WTC11 (cell line): ENCODE results near the gene LDLRAD4. TPM values are rescaled to one million over a fixed set of nuclear protein-coding genes. Genes with fewer than 3 reads are reported as not detected.

Experiments used
- ATAC-seq: fragments of 200-7000 bp; cut with Tn5 transposase; 2 replicates; pipeline ENCODE4 v1.10.0; 2021; ENCODE audit warnings: mild to moderate bottlenecking, moderate library complexity
- CTCF ChIA-PET: fragments of 300-600 bp; sonication (Branson Sonifier 250); formaldehyde crosslinking; loops from one replicate; lab custom pipeline; 2021; ENCODE audit warnings: antibody characterized with exemption; lab: Charles Lee
- POLR2A ChIA-PET: fragments of 350-600 bp; sonication (Branson Sonifier 250); formaldehyde crosslinking; loops from one replicate; lab custom pipeline; 2021; ENCODE audit warnings: antibody characterized with exemption; lab: Charles Lee
- DNase-seq: peaks from one replicate; pipeline ENCODE4 v3.0.0; 2021; ENCODE audit warnings: low spot score
- H3K27ac Mint-ChIP-seq: 2 replicates; pipeline ENCODE4 v1.8.0; 2021; ENCODE audit warnings: mixed read lengths
- H3K27me3 Mint-ChIP-seq: 2 replicates; pipeline ENCODE4 v1.8.0; 2021; ENCODE audit warnings: low read depth, mild to moderate bottlenecking, moderate library complexity, mixed read lengths
- H3K36me3 Mint-ChIP-seq: 2 replicates; pipeline ENCODE4 v1.8.0; 2021; ENCODE audit warnings: mixed read lengths
- H3K4me1 Mint-ChIP-seq: 2 replicates; pipeline ENCODE4 v1.8.0; 2022; ENCODE audit warnings: mixed read lengths
- H3K4me3 Mint-ChIP-seq: 2 replicates; pipeline ENCODE4 v1.8.0; 2021; ENCODE audit warnings: mild to moderate bottlenecking, moderate library complexity, mixed read lengths
- H3K9me3 Mint-ChIP-seq: 2 replicates; pipeline ENCODE4 v1.8.0; 2021; ENCODE audit warnings: mixed read lengths
- ATF1 ChIP-seq: sonication (generic); formaldehyde crosslinking; IDR thresholded peaks from 2 replicates; pipeline ENCODE4 v1.8.1; 2023; ENCODE audit warnings: mild to moderate bottlenecking, moderate library complexity, missing genetic modification reagents
- EMX1 ChIP-seq: fragments of 250-450 bp; sonication (Bioruptor Pico); IDR thresholded peaks from 2 replicates; pipeline ENCODE4 v1.8.0; 2021; ENCODE audit warnings: mild to moderate bottlenecking
- FOXK1 ChIP-seq: sonication (generic); formaldehyde crosslinking; IDR thresholded peaks from 2 replicates; pipeline ENCODE4 v1.8.0; 2022; ENCODE audit warnings: mild to moderate bottlenecking, moderate library complexity, missing genetic modification reagents
- FOXP1 ChIP-seq: sonication (generic); formaldehyde crosslinking; IDR thresholded peaks from 2 replicates; pipeline ENCODE4 v1.8.0; 2022; ENCODE audit warnings: missing genetic modification reagents, mild to moderate bottlenecking, moderate library complexity, borderline replicate concordance
- HMGA2 ChIP-seq: fragments of 250-450 bp; sonication (Bioruptor Pico); IDR thresholded peaks from 2 replicates; pipeline ENCODE4 v1.4.0; 2021; ENCODE audit warnings: mild to moderate bottlenecking, moderate library complexity
- JAZF1 ChIP-seq: fragments of 250-450 bp; sonication (Bioruptor Pico); IDR thresholded peaks from 2 replicates; pipeline ENCODE4 v1.9.0; 2021; ENCODE audit warnings: moderate library complexity, mild to moderate bottlenecking, inconsistent platforms
- MXD4 ChIP-seq: fragments of 250-450 bp; sonication (Bioruptor Pico); IDR thresholded peaks from 2 replicates; pipeline ENCODE4 v1.8.0; 2021; ENCODE audit warnings: mild to moderate bottlenecking, moderate library complexity, borderline replicate concordance
- NFATC4 ChIP-seq: fragments of 250-450 bp; sonication (Bioruptor Pico); IDR thresholded peaks from 2 replicates; pipeline ENCODE4 v1.9.0; 2021; ENCODE audit warnings: mild to moderate bottlenecking
- NFE2L1 ChIP-seq: sonication (generic); formaldehyde crosslinking; IDR thresholded peaks from 2 replicates; pipeline ENCODE4 v1.8.1; 2023; ENCODE audit warnings: missing genetic modification reagents
- NR3C1 ChIP-seq: sonication (generic); formaldehyde crosslinking; conservative IDR thresholded peaks from 2 replicates; pipeline ENCODE4 v1.8.1; 2023; ENCODE audit warnings: low read depth, mild to moderate bottlenecking, missing genetic modification reagents
- RORB ChIP-seq: fragments of 250-450 bp; sonication (Bioruptor Pico); IDR thresholded peaks from 2 replicates; pipeline ENCODE4 v1.9.0; 2021; ENCODE audit warnings: mild to moderate bottlenecking
- SP1 ChIP-seq: sonication (generic); formaldehyde crosslinking; conservative IDR thresholded peaks from 2 replicates; pipeline ENCODE4 v1.8.1; 2022; ENCODE audit warnings: missing genetic modification reagents
- TEAD1 ChIP-seq: sonication (generic); formaldehyde crosslinking; IDR thresholded peaks from 2 replicates; pipeline ENCODE4 v1.8.0; 2022; ENCODE audit warnings: mild to moderate bottlenecking, missing genetic modification reagents
- ZNF121 ChIP-seq: sonication (generic); formaldehyde crosslinking; IDR thresholded peaks from 2 replicates; pipeline ENCODE4 v1.8.0; 2023; ENCODE audit warnings: missing genetic modification reagents
- ZNF138 ChIP-seq: sonication (generic); formaldehyde crosslinking; conservative IDR thresholded peaks from 2 replicates; pipeline ENCODE4 v1.8.1; 2022; ENCODE audit warnings: mild to moderate bottlenecking, moderate library complexity, missing genetic modification reagents
- ZNF219 ChIP-seq: sonication (generic); formaldehyde crosslinking; IDR thresholded peaks from 2 replicates; pipeline ENCODE4 v1.8.0; 2023; ENCODE audit warnings: missing genetic modification reagents, mild to moderate bottlenecking, borderline replicate concordance
- ZNF317 ChIP-seq: sonication (generic); formaldehyde crosslinking; IDR thresholded peaks from 2 replicates; pipeline ENCODE4 v1.8.1; 2023; ENCODE audit warnings: low read depth, mild to moderate bottlenecking, moderate library complexity, missing genetic modification reagents, borderline replicate concordance
- ZNF416 ChIP-seq: fragments of 250-450 bp; sonication (Bioruptor Pico); IDR thresholded peaks from 2 replicates; pipeline ENCODE4 v1.9.0; 2021; ENCODE audit warnings: mild to moderate bottlenecking, inconsistent platforms
- ZNF423 ChIP-seq: fragments of 250-450 bp; sonication (Bioruptor Pico); IDR thresholded peaks from 2 replicates; pipeline ENCODE4 v2.1.2; 2022; ENCODE audit warnings: mild to moderate bottlenecking, moderate library complexity
- total RNA-seq: library from RNA; stranded (reverse); gene quantifications from 3 replicates; pipeline ENCODE4 v1.2.3, GENCODE V29; 2021
- TF ChIP-seq, protein P1 (sequence below): sonication (generic); formaldehyde crosslinking; IDR thresholded peaks from 2 replicates; pipeline ENCODE4 v1.8.1; 2022; ENCODE audit warnings: low read depth, mild to moderate bottlenecking, moderate library complexity, missing genetic modification reagents, borderline replicate concordance
- TF ChIP-seq, protein P2 (sequence below): fragments of 250-450 bp; sonication (Bioruptor Pico); IDR thresholded peaks from 2 replicates; pipeline ENCODE4 v1.9.0; 2021; ENCODE audit warnings: mild to moderate bottlenecking
- TF ChIP-seq, protein P3 (sequence below): sonication (generic); formaldehyde crosslinking; IDR thresholded peaks from 2 replicates; pipeline ENCODE4 v1.8.1; 2022; ENCODE audit warnings: low read depth, missing genetic modification reagents, borderline replicate concordance
- TF ChIP-seq, protein P4 (sequence below): sonication (generic); formaldehyde crosslinking; IDR thresholded peaks from 2 replicates; pipeline ENCODE4 v1.8.1; 2023; ENCODE audit warnings: mild to moderate bottlenecking, missing genetic modification reagents
- TF ChIP-seq, protein P5 (sequence below): fragments of 250-450 bp; sonication (Bioruptor Pico); IDR thresholded peaks from 2 replicates; pipeline ENCODE4 v1.9.0; 2021; ENCODE audit warnings: mild to moderate bottlenecking
- TF ChIP-seq, protein P6 (sequence below): fragments of 250-450 bp; sonication (Bioruptor Pico); IDR thresholded peaks from 2 replicates; pipeline ENCODE4 v1.9.0; 2021; ENCODE audit warnings: moderate library complexity, mild to moderate bottlenecking, inconsistent platforms, borderline replicate concordance
- TF ChIP-seq, protein P7 (sequence below): fragments of 200-600 bp; IDR thresholded peaks from 2 replicates; pipeline ENCODE4 v1.8.0; 2022; ENCODE audit warnings: antibody characterized with exemption

Gene LDLRAD4
- total RNA-seq, 1 experiment from 2014 or later = 6.2 TPM

DNA sequence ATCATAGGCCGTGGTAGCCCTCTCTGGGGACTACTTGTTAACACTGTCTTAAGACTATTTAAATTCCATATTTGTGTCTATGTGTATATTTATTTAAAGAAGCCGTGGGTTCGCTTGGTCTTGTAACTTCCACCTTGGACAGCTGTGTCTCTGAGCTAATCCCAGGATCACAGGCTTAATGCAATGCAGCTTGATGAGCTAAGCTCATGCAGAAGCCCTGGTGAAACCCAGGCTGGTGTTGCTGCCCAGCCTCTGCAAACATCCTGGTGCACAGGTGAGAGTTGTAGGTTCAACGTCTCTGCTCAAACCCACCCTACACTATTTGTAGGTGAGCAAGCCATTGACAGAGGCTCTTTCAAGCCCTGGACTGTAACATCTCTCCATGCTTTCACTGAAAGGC, 296.0 kb downstream of the LDLRAD4 start:
- ChIA-PET POLR2A (no interaction called here), CTCF (no interaction called here)
- H3K36me3 Mint-ChIP-seq = peaks cover 7% of the 10 kb centered on the region; the same call in 1 of the 2 replicates
- H3K4me1 Mint-ChIP-seq = peaks cover 12% of the 10 kb centered on the region
- TF ChIP-seq ZNF317 (CRISPR knock-in tag) = no peak
- TF ChIP-seq EMX1 (CRISPR knock-in tag) = no peak
- TF ChIP-seq, protein P1, sequence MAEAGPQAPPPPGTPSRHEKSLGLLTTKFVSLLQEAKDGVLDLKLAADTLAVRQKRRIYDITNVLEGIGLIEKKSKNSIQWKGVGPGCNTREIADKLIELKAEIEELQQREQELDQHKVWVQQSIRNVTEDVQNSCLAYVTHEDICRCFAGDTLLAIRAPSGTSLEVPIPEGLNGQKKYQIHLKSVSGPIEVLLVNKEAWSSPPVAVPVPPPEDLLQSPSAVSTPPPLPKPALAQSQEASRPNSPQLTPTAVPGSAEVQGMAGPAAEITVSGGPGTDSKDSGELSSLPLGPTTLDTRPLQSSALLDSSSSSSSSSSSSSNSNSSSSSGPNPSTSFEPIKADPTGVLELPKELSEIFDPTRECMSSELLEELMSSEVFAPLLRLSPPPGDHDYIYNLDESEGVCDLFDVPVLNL (CRISPR knock-in tag) = no peak
- no peak for TF ChIP-seq NFATC4 (CRISPR knock-in tag)
- TF ChIP-seq, protein P2, sequence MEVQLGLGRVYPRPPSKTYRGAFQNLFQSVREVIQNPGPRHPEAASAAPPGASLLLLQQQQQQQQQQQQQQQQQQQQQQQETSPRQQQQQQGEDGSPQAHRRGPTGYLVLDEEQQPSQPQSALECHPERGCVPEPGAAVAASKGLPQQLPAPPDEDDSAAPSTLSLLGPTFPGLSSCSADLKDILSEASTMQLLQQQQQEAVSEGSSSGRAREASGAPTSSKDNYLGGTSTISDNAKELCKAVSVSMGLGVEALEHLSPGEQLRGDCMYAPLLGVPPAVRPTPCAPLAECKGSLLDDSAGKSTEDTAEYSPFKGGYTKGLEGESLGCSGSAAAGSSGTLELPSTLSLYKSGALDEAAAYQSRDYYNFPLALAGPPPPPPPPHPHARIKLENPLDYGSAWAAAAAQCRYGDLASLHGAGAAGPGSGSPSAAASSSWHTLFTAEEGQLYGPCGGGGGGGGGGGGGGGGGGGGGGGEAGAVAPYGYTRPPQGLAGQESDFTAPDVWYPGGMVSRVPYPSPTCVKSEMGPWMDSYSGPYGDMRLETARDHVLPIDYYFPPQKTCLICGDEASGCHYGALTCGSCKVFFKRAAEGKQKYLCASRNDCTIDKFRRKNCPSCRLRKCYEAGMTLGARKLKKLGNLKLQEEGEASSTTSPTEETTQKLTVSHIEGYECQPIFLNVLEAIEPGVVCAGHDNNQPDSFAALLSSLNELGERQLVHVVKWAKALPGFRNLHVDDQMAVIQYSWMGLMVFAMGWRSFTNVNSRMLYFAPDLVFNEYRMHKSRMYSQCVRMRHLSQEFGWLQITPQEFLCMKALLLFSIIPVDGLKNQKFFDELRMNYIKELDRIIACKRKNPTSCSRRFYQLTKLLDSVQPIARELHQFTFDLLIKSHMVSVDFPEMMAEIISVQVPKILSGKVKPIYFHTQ (CRISPR knock-in tag) = no peak
- TF ChIP-seq, protein P3, sequence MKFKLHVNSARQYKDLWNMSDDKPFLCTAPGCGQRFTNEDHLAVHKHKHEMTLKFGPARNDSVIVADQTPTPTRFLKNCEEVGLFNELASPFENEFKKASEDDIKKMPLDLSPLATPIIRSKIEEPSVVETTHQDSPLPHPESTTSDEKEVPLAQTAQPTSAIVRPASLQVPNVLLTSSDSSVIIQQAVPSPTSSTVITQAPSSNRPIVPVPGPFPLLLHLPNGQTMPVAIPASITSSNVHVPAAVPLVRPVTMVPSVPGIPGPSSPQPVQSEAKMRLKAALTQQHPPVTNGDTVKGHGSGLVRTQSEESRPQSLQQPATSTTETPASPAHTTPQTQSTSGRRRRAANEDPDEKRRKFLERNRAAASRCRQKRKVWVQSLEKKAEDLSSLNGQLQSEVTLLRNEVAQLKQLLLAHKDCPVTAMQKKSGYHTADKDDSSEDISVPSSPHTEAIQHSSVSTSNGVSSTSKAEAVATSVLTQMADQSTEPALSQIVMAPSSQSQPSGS (CRISPR knock-in tag) = no peak
- no peak for TF ChIP-seq HMGA2
- TF ChIP-seq FOXP1 = no peak
- no peak for TF ChIP-seq RORB
- TF ChIP-seq FOXK1 (CRISPR knock-in tag) = no peak
- TF ChIP-seq NR3C1 = no peak
- no peak for TF ChIP-seq NFE2L1 (CRISPR knock-in tag)
- TF ChIP-seq, all 79 proteins: peak for 0
- Mint-ChIP-seq H3K27ac (no peak overlapping the region), H3K4me3 (no peak overlapping the region), H3K27me3 (no peaks in the 10 kb centered on the region), H3K9me3 (peaks cover 12% of the 10 kb centered on the region)
- no peak for DNase-seq
- ATAC-seq = no peak

DNA sequence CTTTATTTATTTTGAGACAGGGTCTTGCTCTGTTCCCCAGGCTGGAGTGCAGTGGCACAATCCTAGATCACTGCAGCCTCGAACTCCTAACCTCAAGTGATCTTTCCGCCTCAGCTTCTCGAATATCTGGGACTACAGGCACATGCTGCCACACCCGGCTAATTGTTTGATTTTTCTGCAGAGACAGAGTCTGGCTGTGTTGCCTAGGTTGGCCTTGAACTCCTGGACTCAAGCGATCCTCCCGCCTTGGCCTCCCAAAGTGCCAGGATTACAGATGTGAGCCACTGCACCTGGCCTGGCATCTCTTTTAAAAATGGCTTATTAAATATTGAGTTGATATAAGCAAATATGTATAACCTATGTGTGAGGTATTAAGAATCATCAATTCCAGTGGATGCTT, 298.3 kb downstream of the LDLRAD4 start:
- H3K9me3 Mint-ChIP-seq = peaks cover 12% of the 10 kb centered on the region
- TF ChIP-seq ZNF121 (CRISPR knock-in tag) (no peak), MXD4 (CRISPR knock-in tag) (no peak), ZNF423 (no peak), ZNF219 (CRISPR knock-in tag) (no peak), ATF1 (CRISPR knock-in tag) (no peak), TEAD1 (no peak), ZNF138 (CRISPR knock-in tag) (no peak), ZNF416 (CRISPR knock-in tag) (no peak), SP1 (CRISPR knock-in tag) (no peak), JAZF1 (CRISPR knock-in tag) (no peak)
- TF ChIP-seq, protein P4, sequence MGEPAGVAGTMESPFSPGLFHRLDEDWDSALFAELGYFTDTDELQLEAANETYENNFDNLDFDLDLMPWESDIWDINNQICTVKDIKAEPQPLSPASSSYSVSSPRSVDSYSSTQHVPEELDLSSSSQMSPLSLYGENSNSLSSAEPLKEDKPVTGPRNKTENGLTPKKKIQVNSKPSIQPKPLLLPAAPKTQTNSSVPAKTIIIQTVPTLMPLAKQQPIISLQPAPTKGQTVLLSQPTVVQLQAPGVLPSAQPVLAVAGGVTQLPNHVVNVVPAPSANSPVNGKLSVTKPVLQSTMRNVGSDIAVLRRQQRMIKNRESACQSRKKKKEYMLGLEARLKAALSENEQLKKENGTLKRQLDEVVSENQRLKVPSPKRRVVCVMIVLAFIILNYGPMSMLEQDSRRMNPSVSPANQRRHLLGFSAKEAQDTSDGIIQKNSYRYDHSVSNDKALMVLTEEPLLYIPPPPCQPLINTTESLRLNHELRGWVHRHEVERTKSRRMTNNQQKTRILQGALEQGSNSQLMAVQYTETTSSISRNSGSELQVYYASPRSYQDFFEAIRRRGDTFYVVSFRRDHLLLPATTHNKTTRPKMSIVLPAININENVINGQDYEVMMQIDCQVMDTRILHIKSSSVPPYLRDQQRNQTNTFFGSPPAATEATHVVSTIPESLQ (CRISPR knock-in tag) = no peak
- TF ChIP-seq, protein P5, sequence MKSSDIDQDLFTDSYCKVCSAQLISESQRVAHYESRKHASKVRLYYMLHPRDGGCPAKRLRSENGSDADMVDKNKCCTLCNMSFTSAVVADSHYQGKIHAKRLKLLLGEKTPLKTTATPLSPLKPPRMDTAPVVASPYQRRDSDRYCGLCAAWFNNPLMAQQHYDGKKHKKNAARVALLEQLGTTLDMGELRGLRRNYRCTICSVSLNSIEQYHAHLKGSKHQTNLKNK = no peak
- TF ChIP-seq, protein P6, sequence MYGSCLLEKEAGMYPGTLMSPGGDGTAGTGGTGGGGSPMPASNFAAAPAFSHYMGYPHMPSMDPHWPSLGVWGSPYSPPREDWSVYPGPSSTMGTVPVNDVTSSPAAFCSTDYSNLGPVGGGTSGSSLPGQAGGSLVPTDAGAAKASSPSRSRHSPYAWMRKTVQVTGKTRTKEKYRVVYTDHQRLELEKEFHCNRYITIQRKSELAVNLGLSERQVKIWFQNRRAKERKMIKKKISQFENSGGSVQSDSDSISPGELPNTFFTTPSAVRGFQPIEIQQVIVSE (CRISPR knock-in tag) = no peak
- TF ChIP-seq, protein P7, sequence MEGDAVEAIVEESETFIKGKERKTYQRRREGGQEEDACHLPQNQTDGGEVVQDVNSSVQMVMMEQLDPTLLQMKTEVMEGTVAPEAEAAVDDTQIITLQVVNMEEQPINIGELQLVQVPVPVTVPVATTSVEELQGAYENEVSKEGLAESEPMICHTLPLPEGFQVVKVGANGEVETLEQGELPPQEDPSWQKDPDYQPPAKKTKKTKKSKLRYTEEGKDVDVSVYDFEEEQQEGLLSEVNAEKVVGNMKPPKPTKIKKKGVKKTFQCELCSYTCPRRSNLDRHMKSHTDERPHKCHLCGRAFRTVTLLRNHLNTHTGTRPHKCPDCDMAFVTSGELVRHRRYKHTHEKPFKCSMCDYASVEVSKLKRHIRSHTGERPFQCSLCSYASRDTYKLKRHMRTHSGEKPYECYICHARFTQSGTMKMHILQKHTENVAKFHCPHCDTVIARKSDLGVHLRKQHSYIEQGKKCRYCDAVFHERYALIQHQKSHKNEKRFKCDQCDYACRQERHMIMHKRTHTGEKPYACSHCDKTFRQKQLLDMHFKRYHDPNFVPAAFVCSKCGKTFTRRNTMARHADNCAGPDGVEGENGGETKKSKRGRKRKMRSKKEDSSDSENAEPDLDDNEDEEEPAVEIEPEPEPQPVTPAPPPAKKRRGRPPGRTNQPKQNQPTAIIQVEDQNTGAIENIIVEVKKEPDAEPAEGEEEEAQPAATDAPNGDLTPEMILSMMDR = no peak
- TF ChIP-seq, protein P3 (CRISPR knock-in tag) = no peak
- no peak for DNase-seq
- ChIA-PET POLR2A (no interaction called here), CTCF (no interaction called here)
- no peaks in the 10 kb centered on the region for H3K27me3 Mint-ChIP-seq
- H3K27ac Mint-ChIP-seq = no peak overlapping the region
- peaks cover 7% of the 10 kb centered on the region; the same call in 1 of the 2 replicates for H3K36me3 Mint-ChIP-seq
- ATAC-seq = no peak
- peaks cover 12% of the 10 kb centered on the region for H3K4me1 Mint-ChIP-seq
- H3K4me3 Mint-ChIP-seq = no peak overlapping the region
